Activated CD8-positive, alpha-beta T cell treated with anti-CD3 and anti-CD28 coated beads, Interleukin-2, amount 10 ng/mL, durations not matched to agents 7 days and 5 days (primary cell): Measurements from ENCODE around the gene GABARAPL2. TPM values are rescaled to one million over a fixed set of nuclear protein-coding genes. Genes with fewer than 3 reads are reported as not detected.
"Not testable (repeated sequence)": the region's sequence is repeated elsewhere in the genome, so short reads cannot be mapped to it uniquely, and the experiment has no call there.

Source experiments
- ATAC-seq: fragments of 150-1000 bp; cut with Tn5 transposase; one replicate; pipeline ENCODE4 v1.10.0; 2021; ENCODE audit warnings: moderate library complexity
- CTCF ChIA-PET: fragments of 350-600 bp; sonication (Branson Sonifier 250); formaldehyde crosslinking; loops from one replicate; lab custom pipeline; 2021; ENCODE audit warnings: antibody characterized with exemption; lab: Charles Lee
- POLR2A ChIA-PET: fragments of 350-600 bp; sonication (Branson Sonifier 250); formaldehyde crosslinking; loops from one replicate; lab custom pipeline; 2021; ENCODE audit warnings: antibody characterized with exemption; lab: Charles Lee
- DNase-seq: peaks from one replicate; pipeline ENCODE4 v3.0.0-alpha.2; 2020
- H3K27ac Mint-ChIP-seq: one replicate; pipeline ENCODE4 v1.8.0; 2021; ENCODE audit warnings: mild to moderate bottlenecking, mixed read lengths
- H3K27me3 Mint-ChIP-seq: one replicate; pipeline ENCODE4 v1.8.0; 2021; ENCODE audit warnings: low read depth, mixed read lengths
- H3K36me3 Mint-ChIP-seq: one replicate; pipeline ENCODE4 v1.8.0; 2021; ENCODE audit warnings: low read depth, mixed read lengths
- H3K4me1 Mint-ChIP-seq: one replicate; pipeline ENCODE4 v1.8.0; 2021; ENCODE audit warnings: low read depth, mixed read lengths
- H3K4me3 Mint-ChIP-seq: one replicate; pipeline ENCODE4 v1.8.0; 2021; ENCODE audit warnings: mild to moderate bottlenecking, mixed read lengths
- H3K9me3 Mint-ChIP-seq: one replicate; pipeline ENCODE4 v1.8.0; 2022; ENCODE audit warnings: mixed read lengths; ENCODE audit not compliant: insufficient read depth
- total RNA-seq, 2 experiments: library from RNA; stranded (reverse); gene quantifications; one replicate each; pipeline ENCODE4 v1.2.3, GENCODE V29; 2021

The GABARAPL2 gene
- total RNA-seq, 2 experiments from 2014 or later: 57.3 to 59.6 TPM

- no peak for ATAC-seq
- H3K27me3 Mint-ChIP-seq: no peaks in the 10 kb centered on the region
- CTCF ChIA-PET: interaction anchor here (0.7 to 2.3 kb wide), 3 partner anchors 10 to 103 kb away, joined by 3 to 7 read pairs (median 3); no protein-coding TSS in a partner anchor
- peaks cover 9% of the 10 kb centered on the region for H3K4me1 Mint-ChIP-seq
- no peak overlapping the region for H3K27ac Mint-ChIP-seq
- DNase-seq: no peak
- no peak overlapping the region for H3K4me3 Mint-ChIP-seq
- H3K36me3 Mint-ChIP-seq: peaks cover 57% of the 10 kb centered on the region
- H3K9me3 Mint-ChIP-seq: no peaks in the 10 kb centered on the region
- POLR2A ChIA-PET: no interaction called here
Observed at GRCh38 chr16:75573955-75574354, 7.8 kb downstream of the GABARAPL2 start.

DNA sequence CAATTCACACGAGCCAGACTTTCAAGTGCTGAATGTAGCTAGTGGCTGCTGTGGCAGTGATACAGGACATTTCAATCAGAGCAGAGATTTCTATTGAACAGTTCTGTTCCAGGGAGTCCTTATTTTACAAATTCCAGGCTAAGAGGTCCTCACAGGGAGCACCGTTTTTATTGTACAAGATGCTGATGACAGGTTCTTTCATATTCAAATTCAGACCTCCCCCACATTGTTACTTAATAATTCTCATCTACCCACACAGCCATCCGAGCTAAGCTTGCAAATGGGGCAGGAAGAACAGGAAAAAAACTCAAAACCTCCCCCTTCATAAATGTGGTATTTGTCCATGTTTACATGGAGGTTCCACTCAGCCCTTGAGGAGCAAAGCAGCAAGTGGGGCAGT is 9.8 kb downstream of the GABARAPL2 start:
- no peaks in the 10 kb centered on the region for H3K9me3 Mint-ChIP-seq
- peaks cover 57% of the 10 kb centered on the region for H3K36me3 Mint-ChIP-seq
- ATAC-seq (no peak), DNase-seq (no peak)
- no peak overlapping the region for H3K27ac Mint-ChIP-seq
- ChIA-PET POLR2A (interaction anchor here (1.8 kb wide), 1 partner anchor 10 kb away, joined by 3 read pairs; no protein-coding TSS in a partner anchor), CTCF (interaction anchor here (1.1 to 1.4 kb wide), 2 partner anchors 31 to 105 kb away, joined by 3 to 4 read pairs; no protein-coding TSS in a partner anchor)
- H3K4me3 Mint-ChIP-seq: no peak overlapping the region
- H3K4me1 Mint-ChIP-seq: peaks cover 7% of the 10 kb centered on the region
- H3K27me3 Mint-ChIP-seq: no peaks in the 10 kb centered on the region

DNA sequence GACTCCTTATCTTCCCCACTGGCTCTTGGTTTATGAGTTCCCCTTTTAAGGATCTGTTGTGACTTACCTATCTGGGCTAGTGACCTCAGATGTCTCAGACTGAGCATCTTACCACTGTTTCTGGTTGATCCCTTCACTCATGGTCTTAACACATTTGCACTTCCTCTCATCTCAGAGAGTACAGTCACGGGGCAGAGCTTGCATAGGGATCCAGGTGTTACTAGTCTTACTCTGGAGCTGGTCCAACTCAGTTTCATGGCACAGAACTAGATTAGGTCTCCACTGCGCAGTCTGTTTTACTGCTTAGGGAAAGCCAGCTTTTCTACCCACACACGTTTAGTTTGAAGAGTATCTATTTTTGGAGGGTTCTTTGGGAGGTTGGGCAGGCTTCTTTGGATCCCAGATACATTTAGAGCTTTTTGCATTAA is 10.2 kb downstream of the GABARAPL2 start:
- Mint-ChIP-seq H3K27ac (no peak overlapping the region), H3K27me3 (no peaks in the 10 kb centered on the region), H3K4me3 (no peak overlapping the region), H3K4me1 (peaks cover 7% of the 10 kb centered on the region), H3K9me3 (no peaks in the 10 kb centered on the region), H3K36me3 (peaks cover 55% of the 10 kb centered on the region)
- CTCF ChIA-PET: interaction anchor here (1.4 kb wide), 1 partner anchor 30 kb away, joined by 4 read pairs; no protein-coding TSS in a partner anchor
- POLR2A ChIA-PET: interaction anchor here (1.8 kb wide), 1 partner anchor 11 kb away, joined by 3 read pairs; no protein-coding TSS in a partner anchor
- no peak for DNase-seq
- peak; percentile 44 for ATAC-seq

GRCh38 chr16:75578212-75578611 is 12.0 kb downstream of the GABARAPL2 start:
- H3K9me3 Mint-ChIP-seq: no peaks in the 10 kb centered on the region
- H3K27ac Mint-ChIP-seq: no peak overlapping the region
- H3K36me3 Mint-ChIP-seq: peaks cover 46% of the 10 kb centered on the region
- no peak overlapping the region for H3K4me3 Mint-ChIP-seq
- H3K4me1 Mint-ChIP-seq: peaks cover 7% of the 10 kb centered on the region
- ATAC-seq (no peak), DNase-seq (no peak)
- ChIA-PET CTCF (interaction anchor here (1.3 kb wide), 1 partner anchor 113 kb away, joined by 3 read pairs; no protein-coding TSS in a partner anchor), POLR2A (interaction anchor here (1.1 kb wide), 1 partner anchor 11 kb away, joined by 4 read pairs; the partner anchor contains the start of gene GABARAPL2)
- no peaks in the 10 kb centered on the region for H3K27me3 Mint-ChIP-seq

- no peak overlapping the region for H3K4me3 Mint-ChIP-seq
- DNase-seq: no peak
- ChIA-PET POLR2A (interaction anchor here (1.1 kb wide), 1 partner anchor 12 kb away, joined by 4 read pairs; the partner anchor contains the start of gene GABARAPL2), CTCF (interaction anchor here (1.3 to 1.6 kb wide), 2 partner anchors 62 to 114 kb away, joined by 3 to 6 read pairs; no protein-coding TSS in a partner anchor)
- H3K36me3 Mint-ChIP-seq: peaks cover 41% of the 10 kb centered on the region
- peaks cover 7% of the 10 kb centered on the region for H3K4me1 Mint-ChIP-seq
- no peaks in the 10 kb centered on the region for H3K27me3 Mint-ChIP-seq
- H3K27ac Mint-ChIP-seq: no peak overlapping the region
- H3K9me3 Mint-ChIP-seq: no peaks in the 10 kb centered on the region
- no peak for ATAC-seq
Observed at GRCh38 chr16:75578725-75579124, 12.5 kb downstream of the GABARAPL2 start.

GRCh38 chr16:75579281-75579834 is 13.2 kb downstream of the GABARAPL2 start:
- POLR2A ChIA-PET: interaction anchor here (1.1 kb wide), 2 partner anchors 13 to 44 kb away, joined by 3 to 4 read pairs; partner anchors contain the start of genes ADAT1 and GABARAPL2
- no peak for ATAC-seq
- H3K36me3 Mint-ChIP-seq: peaks cover 37% of the 10 kb centered on the region
- no peak overlapping the region for H3K27ac Mint-ChIP-seq
- H3K4me1 Mint-ChIP-seq: peaks cover 7% of the 10 kb centered on the region
- DNase-seq: no peak
- CTCF ChIA-PET: interaction anchor here (1.3 to 1.6 kb wide), 2 partner anchors 62 to 114 kb away, joined by 3 to 6 read pairs; no protein-coding TSS in a partner anchor
- no peaks in the 10 kb centered on the region for H3K9me3 Mint-ChIP-seq
- no peaks in the 10 kb centered on the region for H3K27me3 Mint-ChIP-seq
- H3K4me3 Mint-ChIP-seq: no peak overlapping the region

DNA sequence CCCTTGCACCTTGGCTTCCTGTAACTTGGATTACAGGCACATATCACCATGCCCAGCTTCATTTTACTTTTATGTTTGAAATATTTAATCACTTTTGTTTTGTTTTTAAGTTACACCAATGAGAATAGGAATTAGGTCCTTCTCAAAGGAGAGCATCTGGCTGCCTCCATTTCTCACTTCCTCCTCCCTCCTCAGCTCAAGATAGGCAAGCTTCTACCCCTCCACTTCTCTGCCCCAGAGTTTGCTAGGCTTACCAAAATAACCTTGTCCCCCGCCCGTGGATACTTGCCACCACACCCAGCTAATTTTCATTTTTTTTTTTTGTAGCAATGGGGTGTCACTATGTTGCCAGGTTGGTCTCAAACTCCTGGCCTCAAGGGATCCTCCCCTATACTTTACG is 17.9 kb downstream of the GABARAPL2 start:
- ChIA-PET CTCF (no interaction called here), POLR2A (no interaction called here)
- Mint-ChIP-seq H3K4me3 (no peak overlapping the region), H3K27me3 (no peaks in the 10 kb centered on the region), H3K27ac (no peak overlapping the region), H3K4me1 (peaks cover 3% of the 10 kb centered on the region), H3K9me3 (no peaks in the 10 kb centered on the region), H3K36me3 (peaks cover 12% of the 10 kb centered on the region)
- DNase-seq (no peak), ATAC-seq (no peak)

DNA sequence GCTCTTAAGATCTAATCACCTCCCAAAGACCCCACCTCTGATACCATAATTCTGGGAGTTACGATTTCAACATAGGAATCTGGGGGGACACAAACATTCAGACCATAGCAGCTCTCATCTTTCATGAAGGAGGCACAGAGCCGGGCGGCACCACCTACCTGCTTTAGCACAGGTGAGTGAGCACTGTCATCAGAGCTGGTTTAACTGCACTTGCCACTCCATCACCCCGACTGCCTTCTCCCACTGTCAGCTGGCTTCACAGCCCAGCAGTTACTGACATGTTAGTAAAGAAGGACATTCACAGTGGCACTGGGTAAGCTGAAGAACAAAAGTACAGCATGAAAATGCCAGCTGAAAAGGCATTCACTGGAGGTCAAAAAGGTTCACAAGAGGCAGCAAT is 22.5 kb downstream of the GABARAPL2 start:
- Mint-ChIP-seq H3K27me3 (no peaks in the 10 kb centered on the region), H3K9me3 (no peaks in the 10 kb centered on the region), H3K36me3 (no peaks in the 10 kb centered on the region), H3K27ac (no peak overlapping the region), H3K4me3 (no peak overlapping the region), H3K4me1 (no peaks in the 10 kb centered on the region)
- ATAC-seq (no peak), DNase-seq (no peak)
- POLR2A ChIA-PET: interaction anchor here (1.0 kb wide), 1 partner anchor 1603 kb away, joined by 3 read pairs; the partner anchor contains the start of gene MON1B
- CTCF ChIA-PET: no interaction called here

DNA sequence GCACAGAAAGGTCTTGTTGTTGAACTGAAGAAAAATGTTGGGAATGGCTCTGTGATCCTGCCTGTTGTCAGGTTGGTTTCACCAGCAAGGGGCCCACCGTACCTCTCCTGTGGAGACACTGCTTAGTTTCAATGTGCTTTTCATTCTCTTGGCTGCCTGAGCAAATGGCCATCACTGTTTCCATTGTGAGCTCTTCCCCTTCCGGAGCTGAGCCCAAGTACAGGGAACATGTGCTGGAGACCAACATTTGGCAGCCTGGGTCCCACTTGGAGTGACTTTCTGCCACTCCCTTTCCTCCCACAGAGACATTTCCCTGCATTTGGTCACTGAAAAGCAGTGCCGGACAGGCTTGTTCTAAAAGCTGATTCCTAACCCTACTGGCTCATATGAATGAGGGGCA is 23.1 kb downstream of the GABARAPL2 start:
- no peak for ATAC-seq
- Mint-ChIP-seq H3K27ac (no peak overlapping the region), H3K4me3 (no peak overlapping the region), H3K9me3 (no peaks in the 10 kb centered on the region), H3K36me3 (no peaks in the 10 kb centered on the region), H3K4me1 (peaks cover 4% of the 10 kb centered on the region), H3K27me3 (no peaks in the 10 kb centered on the region)
- DNase-seq: no peak
- ChIA-PET CTCF (no interaction called here), POLR2A (interaction anchor here (0.7 to 1.0 kb wide), 2 partner anchors 58 to 1602 kb away, joined by 3 read pairs; partner anchors contain the start of genes KARS1, MON1B and TERF2IP)

- no peak overlapping the region for H3K27ac Mint-ChIP-seq
- ATAC-seq: no peak
- no peaks in the 10 kb centered on the region for H3K9me3 Mint-ChIP-seq
- ChIA-PET POLR2A (no interaction called here), CTCF (interaction anchor here (0.6 to 1.3 kb wide), 2 partner anchors 24 to 127 kb away, joined by 3 read pairs; partner anchors contain the start of gene TMEM170A)
- no peak for DNase-seq
- H3K27me3 Mint-ChIP-seq: no peaks in the 10 kb centered on the region
- H3K4me3 Mint-ChIP-seq: no peak overlapping the region
- H3K36me3 Mint-ChIP-seq: peaks cover 2% of the 10 kb centered on the region
- peaks cover 13% of the 10 kb centered on the region for H3K4me1 Mint-ChIP-seq
Observed at GRCh38 chr16:75590920-75591843, 25.0 kb downstream of the GABARAPL2 start.

GRCh38 chr16:75591927-75592326 is 25.7 kb downstream of the GABARAPL2 start:
- H3K4me3 Mint-ChIP-seq, DNase-seq, ATAC-seq, H3K9me3 Mint-ChIP-seq, POLR2A ChIA-PET, H3K27ac Mint-ChIP-seq, H3K36me3 Mint-ChIP-seq, H3K27me3 Mint-ChIP-seq: not testable (repeated sequence)
- CTCF ChIA-PET: interaction anchor here (1.3 kb wide), 1 partner anchor 128 kb away, joined by 3 read pairs; the partner anchor contains the start of gene TMEM170A
- peaks cover 13% of the 10 kb centered on the region for H3K4me1 Mint-ChIP-seq
